ENCODE data around the gene MT1B. TPM values are rescaled to one million over a fixed set of nuclear protein-coding genes. Genes with fewer than 3 reads are reported as not detected.

MT1B gene
- total and polyA plus RNA-seq, 11 donors, result not detected

- TF ChIP-seq POLR2A (IDR thresholded peaks at IDR 0.05) (peak in 1 of 2 donors; percentile 17), CTCF (IDR thresholded peaks at IDR 0.05) (no peak)
- no peaks in the 10 kb centered on the region for H3K36me3 ChIP-seq
- intact Hi-C loops (cut with DNase I), result loop anchor here in 1 of 10 donors (2.0 kb wide), 1 partner anchor 17 kb away; no protein-coding TSS in a partner anchor
- peak in 3 of 5 donors; percentile 39 to 53 (median 53) for DNase-seq
- H3K27me3 ChIP-seq, result no peaks in the 10 kb centered on the region
- peaks cover 9 to 67% (median 57%) of the 10 kb centered on the region in 12 donors for H3K4me1 ChIP-seq
- WGBS, 4 donors, result 7 to 26% (median 19%) methylated on average over 10 of the region's 10 CpGs
- peak in 3 of 4 donors; percentile 5 to 16 (median 8) for ATAC-seq
- peak overlapping the region; percentile 86 to 99 (median 96) for H3K27ac ChIP-seq
- H3K9me3 ChIP-seq, result no peaks in the 10 kb centered on the region
- peak overlapping the region in 11 of 12 donors; percentile 59 to 87 (median 71) for H3K4me3 ChIP-seq
Observed at GRCh38 chr16:56610017-56610608, 41.6 kb upstream of the MT1B start.

- peaks cover 9 to 65% (median 57%) of the 10 kb centered on the region in 12 donors for H3K4me1 ChIP-seq
- intact Hi-C loops (cut with DNase I), result loop anchor here in 1 of 10 donors (2.0 kb wide), 1 partner anchor 16 kb away; no protein-coding TSS in a partner anchor
- no peaks in the 10 kb centered on the region for H3K9me3 ChIP-seq
- peak overlapping the region in 6 of 12 donors; percentile 68 to 87 (median 72) for H3K4me3 ChIP-seq
- no peak for ATAC-seq
- WGBS, 4 donors, result 10 to 49% (median 13%) methylated on average over 2 of the region's 2 CpGs
- H3K27ac ChIP-seq, result peak overlapping the region; percentile 86 to 99 (median 96)
- H3K27me3 ChIP-seq, result no peaks in the 10 kb centered on the region
- no peaks in the 10 kb centered on the region for H3K36me3 ChIP-seq
- peak in 1 of 5 donors; percentile 45 for DNase-seq
- no peak for TF ChIP-seq CTCF (IDR thresholded peaks at IDR 0.05)
- no peak for TF ChIP-seq POLR2A (IDR thresholded peaks at IDR 0.05)
Observed at GRCh38 chr16:56610609-56611111, 41.0 kb upstream of the MT1B start.

GRCh38 chr16:56611281-56611833, 40.3 kb upstream of the MT1B start:
- Histone ChIP-seq H3K4me3 (no peak overlapping the region), H3K36me3 (no peaks in the 10 kb centered on the region), H3K27me3 (no peaks in the 10 kb centered on the region), H3K9me3 (no peaks in the 10 kb centered on the region), H3K27ac (peak overlapping the region; percentile 86 to 99 (median 96)), H3K4me1 (peaks cover 9 to 58% (median 51%) of the 10 kb centered on the region in 12 donors)
- peak in 4 of 5 donors; percentile 72 to 91 (median 82) for DNase-seq
- 50 to 73% (median 55%) methylated on average over 2 of the region's 2 CpGs for WGBS, 4 donors
- intact Hi-C loops (cut with DNase I), result loop anchor here in 1 of 10 donors (2.0 kb wide), 1 partner anchor 15 kb away; no protein-coding TSS in a partner anchor
- no peak for TF ChIP-seq CTCF (IDR thresholded peaks at IDR 0.05)
- no peak for TF ChIP-seq POLR2A (IDR thresholded peaks at IDR 0.05)
- peak; percentile 60 to 79 (median 65) for ATAC-seq

- Histone ChIP-seq H3K36me3 (no peaks in the 10 kb centered on the region), H3K4me1 (peaks cover 9 to 58% (median 43%) of the 10 kb centered on the region in 12 donors), H3K27me3 (peaks cover 0 to 11% (median 0%) of the 10 kb centered on the region in 9 donors), H3K9me3 (no peaks in the 10 kb centered on the region), H3K4me3 (no peak overlapping the region), H3K27ac (no peak overlapping the region)
- intact Hi-C loops (cut with DNase I), result no loop called here
- ATAC-seq (no peak), DNase-seq (no peak)
- TF ChIP-seq CTCF (IDR thresholded peaks at IDR 0.05) (no peak), POLR2A (IDR thresholded peaks at IDR 0.05) (no peak)
Observed at GRCh38 chr16:56613706-56614105, 38.0 kb upstream of the MT1B start.

Measured in heart left ventricle (tissue), 16 donors.